ENCODE results near the gene SPI1.

The SPI1 gene

DNA sequence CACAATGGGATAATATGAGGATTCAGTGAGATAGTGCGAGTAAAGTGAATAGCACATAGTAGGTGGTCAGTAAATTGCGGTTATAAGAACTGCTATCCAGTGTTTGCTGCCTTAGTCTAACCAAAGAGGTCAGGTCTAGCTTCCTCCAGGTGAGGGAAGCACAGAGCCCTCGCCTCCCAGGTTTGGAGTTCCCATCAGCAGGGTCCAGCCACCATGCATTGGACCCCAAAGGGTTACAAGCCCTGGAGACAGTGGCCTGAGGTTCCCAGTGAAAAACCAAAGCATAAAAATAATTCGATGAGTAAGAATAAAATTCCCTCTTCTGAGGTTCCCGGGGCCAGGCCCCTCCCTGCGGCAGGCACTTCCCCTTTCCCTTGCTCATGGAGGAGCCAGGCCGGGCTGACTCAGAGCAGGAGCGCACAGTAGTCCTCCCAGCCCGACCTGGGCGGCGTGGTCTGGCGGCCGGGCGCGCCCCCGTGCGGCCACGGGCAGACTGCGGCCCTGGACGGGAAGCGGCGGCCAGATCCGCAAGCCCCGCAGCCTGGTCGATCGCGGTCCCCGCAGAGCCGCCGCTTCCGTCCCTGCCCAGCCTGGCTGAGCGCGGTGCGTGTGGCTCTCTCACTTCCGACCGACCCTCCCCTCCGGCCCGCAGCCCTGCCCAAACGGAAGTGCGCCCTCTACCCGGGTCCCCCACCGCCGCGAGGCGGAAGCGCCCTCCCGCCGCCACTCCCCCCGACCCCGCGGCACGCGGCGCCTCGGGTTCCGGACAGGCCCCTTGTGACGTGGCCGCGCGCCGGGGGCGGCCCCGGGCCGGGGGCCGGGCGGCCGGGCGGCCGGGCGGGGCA lies 29.6 kb upstream of the SPI1 start, which contains the start of gene SLC39A13 (continued):
- TF ChIP-seq SP7 (tag by site-specific recombination; IDR thresholded peaks at IDR 0.05) = peak; percentile 38
- TF ChIP-seq BCL11A (tag by site-specific recombination; IDR thresholded peaks at IDR 0.05; ENCODE audit: low read depth) = no peak
- TF ChIP-seq ZNF24 (tag by site-specific recombination; IDR thresholded peaks at IDR 0.05) = no peak
- no peak for TF ChIP-seq ZFP37 (tag by site-specific recombination; IDR thresholded peaks at IDR 0.05)
- no peak for TF ChIP-seq ZNF701 (tag by site-specific recombination; IDR thresholded peaks at IDR 0.05)
- TF ChIP-seq, protein P1, sequence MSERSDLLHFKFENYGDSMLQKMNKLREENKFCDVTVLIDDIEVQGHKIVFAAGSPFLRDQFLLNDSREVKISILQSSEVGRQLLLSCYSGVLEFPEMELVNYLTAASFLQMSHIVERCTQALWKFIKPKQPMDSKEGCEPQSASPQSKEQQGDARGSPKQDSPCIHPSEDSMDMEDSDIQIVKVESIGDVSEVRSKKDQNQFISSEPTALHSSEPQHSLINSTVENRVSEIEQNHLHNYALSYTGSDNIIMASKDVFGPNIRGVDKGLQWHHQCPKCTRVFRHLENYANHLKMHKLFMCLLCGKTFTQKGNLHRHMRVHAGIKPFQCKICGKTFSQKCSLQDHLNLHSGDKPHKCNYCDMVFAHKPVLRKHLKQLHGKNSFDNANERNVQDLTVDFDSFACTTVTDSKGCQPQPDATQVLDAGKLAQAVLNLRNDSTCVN (tag by site-specific recombination; optimal IDR thresholded peaks at IDR 0.05) = peak; percentile 88
- peak; percentile 66 for TF ChIP-seq SP3 (tag by site-specific recombination; IDR thresholded peaks at IDR 0.05)
- TF ChIP-seq, protein P2, sequence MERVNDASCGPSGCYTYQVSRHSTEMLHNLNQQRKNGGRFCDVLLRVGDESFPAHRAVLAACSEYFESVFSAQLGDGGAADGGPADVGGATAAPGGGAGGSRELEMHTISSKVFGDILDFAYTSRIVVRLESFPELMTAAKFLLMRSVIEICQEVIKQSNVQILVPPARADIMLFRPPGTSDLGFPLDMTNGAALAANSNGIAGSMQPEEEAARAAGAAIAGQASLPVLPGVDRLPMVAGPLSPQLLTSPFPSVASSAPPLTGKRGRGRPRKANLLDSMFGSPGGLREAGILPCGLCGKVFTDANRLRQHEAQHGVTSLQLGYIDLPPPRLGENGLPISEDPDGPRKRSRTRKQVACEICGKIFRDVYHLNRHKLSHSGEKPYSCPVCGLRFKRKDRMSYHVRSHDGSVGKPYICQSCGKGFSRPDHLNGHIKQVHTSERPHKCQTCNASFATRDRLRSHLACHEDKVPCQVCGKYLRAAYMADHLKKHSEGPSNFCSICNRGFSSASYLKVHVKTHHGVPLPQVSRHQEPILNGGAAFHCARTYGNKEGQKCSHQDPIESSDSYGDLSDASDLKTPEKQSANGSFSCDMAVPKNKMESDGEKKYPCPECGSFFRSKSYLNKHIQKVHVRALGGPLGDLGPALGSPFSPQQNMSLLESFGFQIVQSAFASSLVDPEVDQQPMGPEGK (tag by site-specific recombination; IDR thresholded peaks at IDR 0.05) = peak; percentile 74
- TF ChIP-seq, protein P3, sequence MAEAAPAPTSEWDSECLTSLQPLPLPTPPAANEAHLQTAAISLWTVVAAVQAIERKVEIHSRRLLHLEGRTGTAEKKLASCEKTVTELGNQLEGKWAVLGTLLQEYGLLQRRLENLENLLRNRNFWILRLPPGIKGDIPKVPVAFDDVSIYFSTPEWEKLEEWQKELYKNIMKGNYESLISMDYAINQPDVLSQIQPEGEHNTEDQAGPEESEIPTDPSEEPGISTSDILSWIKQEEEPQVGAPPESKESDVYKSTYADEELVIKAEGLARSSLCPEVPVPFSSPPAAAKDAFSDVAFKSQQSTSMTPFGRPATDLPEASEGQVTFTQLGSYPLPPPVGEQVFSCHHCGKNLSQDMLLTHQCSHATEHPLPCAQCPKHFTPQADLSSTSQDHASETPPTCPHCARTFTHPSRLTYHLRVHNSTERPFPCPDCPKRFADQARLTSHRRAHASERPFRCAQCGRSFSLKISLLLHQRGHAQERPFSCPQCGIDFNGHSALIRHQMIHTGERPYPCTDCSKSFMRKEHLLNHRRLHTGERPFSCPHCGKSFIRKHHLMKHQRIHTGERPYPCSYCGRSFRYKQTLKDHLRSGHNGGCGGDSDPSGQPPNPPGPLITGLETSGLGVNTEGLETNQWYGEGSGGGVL (tag by site-specific recombination; IDR thresholded peaks at IDR 0.05) = peak; percentile 61
- no peak for TF ChIP-seq ZNF670 (tag by site-specific recombination; IDR thresholded peaks at IDR 0.05; ENCODE audit: low read depth)
- TF ChIP-seq ZNF561 (tag by site-specific recombination; IDR thresholded peaks at IDR 0.05; ENCODE audit: borderline replicate concordance) = peak; percentile 79
- TF ChIP-seq ZNF747 (tag by site-specific recombination; IDR thresholded peaks at IDR 0.05) = no peak
- TF ChIP-seq ZNF530 (tag by site-specific recombination; IDR thresholded peaks at IDR 0.05; ENCODE audit: low read depth) = no peak
- TF ChIP-seq, protein P4, sequence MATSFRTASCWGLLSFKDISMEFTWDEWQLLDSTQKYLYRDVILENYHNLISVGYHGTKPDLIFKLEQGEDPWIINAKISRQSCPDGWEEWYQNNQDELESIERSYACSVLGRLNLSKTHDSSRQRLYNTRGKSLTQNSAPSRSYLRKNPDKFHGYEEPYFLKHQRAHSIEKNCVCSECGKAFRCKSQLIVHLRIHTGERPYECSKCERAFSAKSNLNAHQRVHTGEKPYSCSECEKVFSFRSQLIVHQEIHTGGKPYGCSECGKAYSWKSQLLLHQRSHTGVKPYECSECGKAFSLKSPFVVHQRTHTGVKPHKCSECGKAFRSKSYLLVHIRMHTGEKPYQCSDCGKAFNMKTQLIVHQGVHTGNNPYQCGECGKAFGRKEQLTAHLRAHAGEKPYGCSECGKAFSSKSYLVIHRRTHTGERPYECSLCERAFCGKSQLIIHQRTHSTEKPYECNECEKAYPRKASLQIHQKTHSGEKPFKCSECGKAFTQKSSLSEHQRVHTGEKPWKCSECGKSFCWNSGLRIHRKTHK (tag by site-specific recombination; IDR thresholded peaks at IDR 0.05) = no peak
- TF ChIP-seq EGR2 (tag by site-specific recombination; IDR thresholded peaks at IDR 0.05; ENCODE audit: low read depth) = no peak
- TF ChIP-seq ZNF175 (tag by site-specific recombination; IDR thresholded peaks at IDR 0.05) = no peak
- no peak for TF ChIP-seq ZNF830 (tag by site-specific recombination; IDR thresholded peaks at IDR 0.05; ENCODE audit: low read depth)
- no peak for TF ChIP-seq SCRT2 (tag by site-specific recombination; IDR thresholded peaks at IDR 0.05)
- TF ChIP-seq IKZF3 (tag by site-specific recombination; IDR thresholded peaks at IDR 0.05) = peak; percentile 92
- TF ChIP-seq ZNF521 (tag by site-specific recombination; IDR thresholded peaks at IDR 0.05) = no peak
- peak; percentile 89 for TF ChIP-seq KLF10 (tag by site-specific recombination; IDR thresholded peaks at IDR 0.05)
- TF ChIP-seq ZNF785 (tag by site-specific recombination; IDR thresholded peaks at IDR 0.05) = no peak
- no peak for TF ChIP-seq ZNF792 (tag by site-specific recombination; IDR thresholded peaks at IDR 0.05)
- TF ChIP-seq, protein P5, sequence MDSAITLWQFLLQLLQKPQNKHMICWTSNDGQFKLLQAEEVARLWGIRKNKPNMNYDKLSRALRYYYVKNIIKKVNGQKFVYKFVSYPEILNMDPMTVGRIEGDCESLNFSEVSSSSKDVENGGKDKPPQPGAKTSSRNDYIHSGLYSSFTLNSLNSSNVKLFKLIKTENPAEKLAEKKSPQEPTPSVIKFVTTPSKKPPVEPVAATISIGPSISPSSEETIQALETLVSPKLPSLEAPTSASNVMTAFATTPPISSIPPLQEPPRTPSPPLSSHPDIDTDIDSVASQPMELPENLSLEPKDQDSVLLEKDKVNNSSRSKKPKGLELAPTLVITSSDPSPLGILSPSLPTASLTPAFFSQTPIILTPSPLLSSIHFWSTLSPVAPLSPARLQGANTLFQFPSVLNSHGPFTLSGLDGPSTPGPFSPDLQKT (IDR thresholded peaks at IDR 0.05; ENCODE audit: borderline replicate concordance, low read depth, low read length) = no peak; the same call in 1 of the 2 replicates
- peak; percentile 31; the same call in 1 of the 2 replicates for TF ChIP-seq ZFHX2 (tag by site-specific recombination; conservative IDR thresholded peaks at IDR 0.05)
- TF ChIP-seq ZNF223 (tag by site-specific recombination; IDR thresholded peaks at IDR 0.05) = no peak
- no peak for TF ChIP-seq ZNF658 (tag by site-specific recombination; IDR thresholded peaks at IDR 0.05)
- TF ChIP-seq, protein P6, sequence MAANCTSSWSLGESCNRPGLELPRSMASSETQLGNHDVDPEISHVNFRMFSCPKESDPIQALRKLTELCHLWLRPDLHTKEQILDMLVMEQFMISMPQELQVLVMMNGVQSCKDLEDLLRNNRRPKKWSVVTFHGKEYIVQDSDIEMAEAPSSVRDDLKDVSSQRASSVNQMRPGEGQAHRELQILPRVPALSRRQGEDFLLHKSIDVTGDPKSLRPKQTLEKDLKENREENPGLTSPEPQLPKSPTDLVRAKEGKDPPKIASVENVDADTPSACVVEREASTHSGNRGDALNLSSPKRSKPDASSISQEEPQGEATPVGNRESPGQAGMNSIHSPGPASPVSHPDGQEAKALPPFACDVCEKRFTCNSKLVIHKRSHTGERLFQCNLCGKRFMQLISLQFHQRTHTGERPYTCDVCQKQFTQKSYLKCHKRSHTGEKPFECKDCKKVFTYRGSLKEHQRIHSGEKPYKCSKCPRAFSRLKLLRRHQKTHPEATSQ (tag by site-specific recombination; IDR thresholded peaks at IDR 0.05) = no peak
- TF ChIP-seq PRDM1 (tag by site-specific recombination; IDR thresholded peaks at IDR 0.05) = 0 out of 2 replicates have a peak, but pooled peaks have one; percentile 18
- TF ChIP-seq, protein P7, sequence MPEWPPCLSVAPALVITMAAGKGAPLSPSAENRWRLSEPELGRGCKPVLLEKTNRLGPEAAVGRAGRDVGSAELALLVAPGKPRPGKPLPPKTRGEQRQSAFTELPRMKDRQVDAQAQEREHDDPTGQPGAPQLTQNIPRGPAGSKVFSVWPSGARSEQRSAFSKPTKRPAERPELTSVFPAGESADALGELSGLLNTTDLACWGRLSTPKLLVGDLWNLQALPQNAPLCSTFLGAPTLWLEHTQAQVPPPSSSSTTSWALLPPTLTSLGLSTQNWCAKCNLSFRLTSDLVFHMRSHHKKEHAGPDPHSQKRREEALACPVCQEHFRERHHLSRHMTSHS (tag by site-specific recombination; IDR thresholded peaks at IDR 0.05) = no peak
- no peak for TF ChIP-seq RBAK (tag by site-specific recombination; IDR thresholded peaks at IDR 0.05)

Data from HEK293 (cell line).